ENCODE results near the gene PRSS23. TPM values are rescaled to one million over a fixed set of nuclear protein-coding genes. Genes with fewer than 3 reads are reported as not detected.
"Not testable (repeated sequence)": the region's sequence is repeated elsewhere in the genome, so short reads cannot be mapped to it uniquely, and the experiment has no call there.

PRSS23 gene
- total RNA-seq, 2 donors from 2014 or later = 1.6 to 2.0 TPM

GRCh38 chr11:86844762-86845508 is 44.6 kb downstream of the PRSS23 start:
- not testable (repeated sequence) for H3K9me3 Mint-ChIP-seq; DNase-seq (ENCODE audit: low spot score in 2 of 2); ATAC-seq; H3K27ac Mint-ChIP-seq; H3K36me3 Mint-ChIP-seq

- H3K9me3 Mint-ChIP-seq = no peaks in the 10 kb centered on the region
- no peaks in the 10 kb centered on the region for H3K36me3 Mint-ChIP-seq
- ATAC-seq = no peak
- no peak for DNase-seq (ENCODE audit: low spot score in 2 of 2)
- no peak overlapping the region for H3K27ac Mint-ChIP-seq
Measured at GRCh38 chr11:86848132-86848531, 47.8 kb downstream of the PRSS23 start.

- no peaks in the 10 kb centered on the region for H3K9me3 Mint-ChIP-seq
- ATAC-seq (no peak), DNase-seq (ENCODE audit: low spot score in 2 of 2) (no peak)
- H3K27ac Mint-ChIP-seq = no peak overlapping the region
- H3K36me3 Mint-ChIP-seq = no peaks in the 10 kb centered on the region
Measured at GRCh38 chr11:86849679-86850078, 49.3 kb downstream of the PRSS23 start.

Other genes with a start within 250 kb of the PRSS23 start
- gene ME3, start 127.9 kb upstream of the PRSS23 start, total RNA-seq = 10 to 100 TPM in 1 of 2 donors, 1 to 10 TPM in 1; 5.5 to 16.2 TPM
- under 1 TPM; 0.05 to 0.16 TPM for gene FZD4, start 154.9 kb downstream of the PRSS23 start, total RNA-seq
- gene TMEM135, start 237.4 kb downstream of the PRSS23 start, total RNA-seq = 10 to 100 TPM; 14.3 to 24.0 TPM